Measurements from ENCODE around the gene SCN2B. TPM values are rescaled to one million over a fixed set of nuclear protein-coding genes. Genes with fewer than 3 reads are reported as not detected.

Gene SCN2B, protein sequence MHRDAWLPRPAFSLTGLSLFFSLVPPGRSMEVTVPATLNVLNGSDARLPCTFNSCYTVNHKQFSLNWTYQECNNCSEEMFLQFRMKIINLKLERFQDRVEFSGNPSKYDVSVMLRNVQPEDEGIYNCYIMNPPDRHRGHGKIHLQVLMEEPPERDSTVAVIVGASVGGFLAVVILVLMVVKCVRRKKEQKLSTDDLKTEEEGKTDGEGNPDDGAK
- total RNA-seq (under 1 TPM; 0.24 to 0.43 TPM), polyA plus RNA-seq (ENCODE audit: insufficient read depth, low read depth, low replicate concordance) (0.70 TPM)
- long read RNA-seq, donor 1, full-length matches to known transcripts = 1 of 1 reads
- long read RNA-seq, donor 1, partial matches to known transcripts = 0 of 1 reads
- long read RNA-seq, donor 1, other reads (novel, unspliced or antisense) = 0 of 1 reads
- long read RNA-seq, donor 2 = 0 reads

DNA sequence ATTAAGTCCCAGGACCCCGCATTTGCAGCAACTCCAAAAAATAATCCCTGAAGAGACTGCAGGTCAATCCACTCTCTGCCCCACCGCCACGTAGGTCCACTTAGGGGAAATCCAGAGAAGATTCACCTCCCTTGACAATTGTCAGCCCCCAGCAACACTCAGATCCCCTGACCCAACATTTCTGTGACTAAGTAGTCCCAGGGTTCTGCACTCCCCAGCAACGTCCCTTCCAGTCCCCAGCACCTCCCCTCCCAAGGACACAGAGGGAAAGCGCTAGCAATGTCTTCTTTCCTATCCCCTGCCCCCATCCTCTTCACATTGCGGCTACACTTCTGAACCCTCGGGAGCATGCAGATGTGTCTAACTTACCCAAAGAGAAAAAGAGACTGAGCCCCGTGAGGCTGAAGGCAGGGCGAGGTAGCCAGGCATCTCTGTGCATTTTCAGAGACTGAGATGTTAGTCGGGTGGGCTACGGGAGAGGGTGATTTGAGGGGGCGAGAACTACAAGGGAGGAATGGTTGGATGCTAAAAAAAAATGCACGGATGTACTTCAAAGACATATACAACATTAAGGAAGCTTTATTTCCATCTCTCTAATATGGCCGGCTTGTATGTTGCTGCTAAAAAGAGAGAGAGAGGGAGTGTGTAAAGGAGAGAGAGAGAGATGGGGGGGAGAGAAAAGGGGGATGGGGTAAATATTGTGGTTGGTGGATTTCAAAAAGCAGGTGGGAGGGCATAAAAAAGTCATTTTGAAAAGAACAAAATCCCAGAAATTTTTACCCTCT, at the start of gene SCN2B:
TSS of gene SCN2B (minus strand) at position 647 of the 785 bp plus-strand sequence. CDS start at position 439, 208 bp downstream.
- intact Hi-C loops (cut with DNase I; ENCODE audit: low total_unique reads) = no loop called here
- H3K4me1 ChIP-seq = peaks cover 11% of the 10 kb centered on the region
- WGBS, 2 donors = 33 to 37% methylated on average over 14 of the region's 14 CpGs
- H3K9me3 ChIP-seq = no peaks in the 10 kb centered on the region
- no peak for DNase-seq
- no peak within 1 kb of the TSS for H3K27ac ChIP-seq
- TF ChIP-seq, protein P1, sequence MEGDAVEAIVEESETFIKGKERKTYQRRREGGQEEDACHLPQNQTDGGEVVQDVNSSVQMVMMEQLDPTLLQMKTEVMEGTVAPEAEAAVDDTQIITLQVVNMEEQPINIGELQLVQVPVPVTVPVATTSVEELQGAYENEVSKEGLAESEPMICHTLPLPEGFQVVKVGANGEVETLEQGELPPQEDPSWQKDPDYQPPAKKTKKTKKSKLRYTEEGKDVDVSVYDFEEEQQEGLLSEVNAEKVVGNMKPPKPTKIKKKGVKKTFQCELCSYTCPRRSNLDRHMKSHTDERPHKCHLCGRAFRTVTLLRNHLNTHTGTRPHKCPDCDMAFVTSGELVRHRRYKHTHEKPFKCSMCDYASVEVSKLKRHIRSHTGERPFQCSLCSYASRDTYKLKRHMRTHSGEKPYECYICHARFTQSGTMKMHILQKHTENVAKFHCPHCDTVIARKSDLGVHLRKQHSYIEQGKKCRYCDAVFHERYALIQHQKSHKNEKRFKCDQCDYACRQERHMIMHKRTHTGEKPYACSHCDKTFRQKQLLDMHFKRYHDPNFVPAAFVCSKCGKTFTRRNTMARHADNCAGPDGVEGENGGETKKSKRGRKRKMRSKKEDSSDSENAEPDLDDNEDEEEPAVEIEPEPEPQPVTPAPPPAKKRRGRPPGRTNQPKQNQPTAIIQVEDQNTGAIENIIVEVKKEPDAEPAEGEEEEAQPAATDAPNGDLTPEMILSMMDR (IDR thresholded peaks at IDR 0.05) = no peak
- no peak for TF ChIP-seq POLR2A (IDR thresholded peaks at IDR 0.05)
- no peaks in the 10 kb centered on the region for H3K36me3 ChIP-seq (ENCODE audit: low read depth, missing control alignments)
- no peaks in the 10 kb centered on the region for H3K27me3 ChIP-seq
- no peak within 1 kb of the TSS for H3K4me3 ChIP-seq

DNA sequence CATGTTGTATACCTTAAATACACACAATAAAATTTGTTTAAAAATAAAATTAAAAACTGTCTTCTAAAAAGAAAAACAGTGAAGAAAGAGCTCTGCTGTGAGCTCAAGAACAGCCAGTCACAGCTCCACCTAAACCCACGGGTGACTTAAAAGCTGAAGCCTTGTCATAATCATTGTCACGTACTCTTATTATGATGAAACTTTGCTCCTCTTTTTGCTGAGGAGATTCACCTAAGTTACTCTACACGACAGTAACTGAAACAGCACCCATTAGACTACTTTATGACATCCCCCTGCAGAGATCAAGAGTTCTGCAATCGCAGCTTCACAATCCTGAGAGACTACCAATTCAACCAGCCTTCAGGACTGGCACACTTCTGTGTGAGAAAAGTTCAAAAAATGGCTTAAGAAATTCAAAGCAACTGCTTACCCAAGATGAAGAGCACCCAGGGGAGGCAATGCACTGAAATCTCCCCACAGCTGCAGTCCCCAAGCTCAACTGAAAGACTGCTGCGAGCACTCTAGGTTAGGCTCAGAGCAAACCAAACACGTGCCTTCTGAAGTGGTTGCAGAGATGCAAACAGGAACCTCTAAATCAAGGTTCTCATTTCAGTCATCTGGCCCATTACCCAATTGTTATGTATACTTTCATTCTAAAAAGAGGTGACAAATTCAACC, 48.2 kb upstream of the SCN2B start, which contains the start of gene JAML:
TSS of gene JAML (minus strand) at position 501 of the 678 bp plus-strand sequence. CDS start 10,145 bp downstream, outside the sequence.
- H3K36me3 ChIP-seq (ENCODE audit: low read depth, missing control alignments) = no peaks in the 10 kb centered on the region
- 61 to 72% methylated on average over 6 of the region's 6 CpGs for WGBS, 2 donors
- DNase-seq = no peak
- no peak within 1 kb of the TSS for H3K27ac ChIP-seq
- no peak within 1 kb of the TSS for H3K4me3 ChIP-seq
- no peak for TF ChIP-seq POLR2A (IDR thresholded peaks at IDR 0.05)
- TF ChIP-seq, protein P1 (IDR thresholded peaks at IDR 0.05) = no peak
- H3K4me1 ChIP-seq = no peaks in the 10 kb centered on the region
- no peaks in the 10 kb centered on the region for H3K27me3 ChIP-seq
- intact Hi-C loops (cut with DNase I; ENCODE audit: low total_unique reads) = no loop called here
- H3K9me3 ChIP-seq = no peaks in the 10 kb centered on the region

DNA sequence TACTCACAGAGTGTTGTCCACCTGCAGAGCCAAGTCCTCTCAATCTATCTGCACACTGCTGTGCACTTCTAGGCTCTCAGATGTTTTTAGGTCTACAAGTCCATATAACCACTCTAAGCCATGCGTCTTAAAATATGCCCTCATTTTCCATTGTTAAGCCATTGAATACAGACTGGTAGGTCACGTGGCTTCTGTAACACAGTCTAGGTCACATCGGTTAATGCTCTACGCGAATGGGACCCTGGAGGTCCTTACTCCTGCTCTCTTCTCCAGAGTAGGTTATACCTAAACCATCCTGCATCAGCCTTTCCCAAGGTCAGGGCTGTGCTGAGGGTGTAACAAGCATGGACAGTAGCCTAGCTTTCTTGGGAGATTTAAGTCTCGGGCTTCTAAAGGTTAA, 47.6 kb upstream of the SCN2B start:
- Histone ChIP-seq H3K9me3 (no peaks in the 10 kb centered on the region), H3K36me3 (ENCODE audit: low read depth, missing control alignments) (no peaks in the 10 kb centered on the region), H3K4me3 (no peak overlapping the region), H3K27me3 (no peaks in the 10 kb centered on the region), H3K4me1 (no peaks in the 10 kb centered on the region), H3K27ac (no peak overlapping the region)
- no peak for DNase-seq
- intact Hi-C loops (cut with DNase I; ENCODE audit: low total_unique reads) = no loop called here
- no peak for TF ChIP-seq POLR2A (IDR thresholded peaks at IDR 0.05)
- TF ChIP-seq, protein P1 (IDR thresholded peaks at IDR 0.05) = no peak
- 89% methylated on average over 6 of the region's 6 CpGs for WGBS, 2 donors

DNA sequence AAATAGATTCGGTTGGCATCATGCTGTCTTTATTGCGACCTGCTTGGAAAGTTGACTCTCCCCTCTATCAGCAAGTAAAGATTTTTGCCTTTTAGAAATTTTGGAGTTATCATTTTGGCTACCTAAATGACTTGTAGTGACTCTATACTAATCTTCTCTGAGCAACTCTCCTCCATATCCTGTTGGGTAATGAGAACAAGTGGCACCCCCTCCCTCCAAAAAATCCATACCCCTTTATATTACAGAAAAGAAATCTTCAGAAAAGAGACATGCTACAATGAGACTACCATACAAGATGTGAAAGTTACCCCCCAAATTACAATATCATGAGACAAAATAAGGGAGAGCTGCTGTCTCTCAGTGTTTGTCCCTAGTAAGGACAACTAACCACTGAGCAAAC, 47.1 kb upstream of the SCN2B start:
- Histone ChIP-seq H3K27me3 (no peaks in the 10 kb centered on the region), H3K9me3 (no peaks in the 10 kb centered on the region), H3K27ac (no peak overlapping the region), H3K4me3 (no peak overlapping the region), H3K4me1 (no peaks in the 10 kb centered on the region), H3K36me3 (ENCODE audit: low read depth, missing control alignments) (no peaks in the 10 kb centered on the region)
- intact Hi-C loops (cut with DNase I; ENCODE audit: low total_unique reads) = no loop called here
- TF ChIP-seq, protein P1 (IDR thresholded peaks at IDR 0.05) = no peak
- no peak for TF ChIP-seq POLR2A (IDR thresholded peaks at IDR 0.05)
- DNase-seq = no peak
- 73 to 85% methylated on average over 2 of the region's 2 CpGs for WGBS, 2 donors

Data from testis (tissue), 5 donors.